Right ventricle myocardium inferior (tissue), 1 donor: ENCODE measurements around the gene ALDH1A3. TPM values are rescaled to one million over a fixed set of nuclear protein-coding genes. Genes with fewer than 3 reads are reported as not detected.

Experiments used
- ATAC-seq: fragments of 200-7000 bp; cut with Tn5 transposase; one replicate; pipeline ENCODE4 v1.9.1; 2020; ENCODE audit warnings: mild to moderate bottlenecking, moderate library complexity
- DNase-seq: peaks from one replicate; pipeline ENCODE4 v3.0.0; 2021; ENCODE audit errors: missing footprints
- intact Hi-C: fragments of 100-400 bp; cut with DNase I; formaldehyde crosslinking; loops from one replicate; pipeline ENCODE4 v1.11.0; 2022
- total RNA-seq: library from RNA; stranded (reverse); fragmentation: NEBNext Ultra II Directional; extraction: Animal tissue kit (Norgen Biotek cat#: 25700); gene quantifications from one replicate; pipeline ENCODE4 v1.2.1, GENCODE V29; 2021
- donor health status: DM: no; HTN: yes; CAD: no; lungs with severe emphysema.

Gene ALDH1A3
- total RNA-seq, 1 donor from 2014 or later, result 3.7 TPM

GRCh38 chr15:100878130-100878529 lies 1.5 kb upstream of the ALDH1A3 start:
- intact Hi-C loops, result no loop called here
- DNase-seq (peak; percentile 65), ATAC-seq (no peak)

- ATAC-seq (no peak), DNase-seq (no peak)
- intact Hi-C loops, result no loop called here
Observed at GRCh38 chr15:100878648-100879047, 983 bp upstream of the ALDH1A3 start.

GRCh38 chr15:100879061-100879463 lies 569 bp upstream of the ALDH1A3 start:
- DNase-seq, result no peak
- intact Hi-C loops, result no loop called here
- ATAC-seq, result peak; percentile 4

- no peak for ATAC-seq
- DNase-seq, result peak; percentile 61
- intact Hi-C loops, result no loop called here
Observed at GRCh38 chr15:100880139-100880896, 687 bp downstream of the ALDH1A3 start.

GRCh38 chr15:100880897-100881242 lies 1.2 kb downstream of the ALDH1A3 start:
- DNase-seq (no peak), ATAC-seq (no peak)
- intact Hi-C loops, result no loop called here

GRCh38 chr15:100881573-100882336 lies 2.1 kb downstream of the ALDH1A3 start:
- no peak for DNase-seq
- intact Hi-C loops, result no loop called here
- ATAC-seq, result no peak

- DNase-seq, result no peak
- intact Hi-C loops, result no loop called here
- ATAC-seq, result no peak
Observed at GRCh38 chr15:100885116-100885515, 5.5 kb downstream of the ALDH1A3 start.

GRCh38 chr15:100885811-100886210 lies 6.2 kb downstream of the ALDH1A3 start:
- intact Hi-C loops, result no loop called here
- ATAC-seq (no peak), DNase-seq (no peak)

GRCh38 chr15:100887211-100887913 lies 7.7 kb downstream of the ALDH1A3 start:
- intact Hi-C loops, result no loop called here
- no peak for ATAC-seq
- DNase-seq, result no peak

- DNase-seq (no peak), ATAC-seq (peak; percentile 86)
- intact Hi-C loops, result no loop called here
Observed at GRCh38 chr15:100889385-100890050, 9.9 kb downstream of the ALDH1A3 start.

- intact Hi-C loops, result no loop called here
- ATAC-seq (no peak), DNase-seq (no peak)
Observed at GRCh38 chr15:100890051-100890720, 10.6 kb downstream of the ALDH1A3 start.

- intact Hi-C loops, result no loop called here
- ATAC-seq (no peak), DNase-seq (no peak)
Observed at GRCh38 chr15:100890850-100891249, 11.2 kb downstream of the ALDH1A3 start.

GRCh38 chr15:100891307-100892012 lies 11.8 kb downstream of the ALDH1A3 start:
- DNase-seq, result no peak

GRCh38 chr15:100892013-100892355 lies 12.4 kb downstream of the ALDH1A3 start:
- intact Hi-C loops, result no loop called here
- DNase-seq, result no peak

More at GRCh38 chr15:100891307-100892012, 11.8 kb downstream of the ALDH1A3 start:
- no peak for ATAC-seq
- intact Hi-C loops, result no loop called here

GRCh38 chr15:100893261-100893963 lies 13.8 kb downstream of the ALDH1A3 start:
- intact Hi-C loops, result no loop called here
- ATAC-seq (no peak), DNase-seq (no peak)

More at GRCh38 chr15:100892013-100892355, 12.4 kb downstream of the ALDH1A3 start:
- no peak for ATAC-seq

GRCh38 chr15:100893964-100894295 lies 14.3 kb downstream of the ALDH1A3 start:
- DNase-seq, result no peak
- no peak for ATAC-seq
- intact Hi-C loops, result no loop called here

- no peak for ATAC-seq
- DNase-seq, result no peak
- intact Hi-C loops, result no loop called here
Observed at GRCh38 chr15:100895721-100896120, 16.1 kb downstream of the ALDH1A3 start.
